Calu3 (cell line): ENCODE measurements around the gene SLC2A5. TPM values are rescaled to one million over a fixed set of nuclear protein-coding genes. Genes with fewer than 3 reads are reported as not detected.

Source experiments
- BruUV-seq: library from RNA; stranded (reverse); fragments of 400-500 nt; replicated peaks from 2 replicates; lab custom pipeline; 2021; lab: Mats Ljungman, UMichigan
- CTCF ChIA-PET: fragments of 300-600 bp; sonication (Branson Sonifier 250); formaldehyde crosslinking; loops from one replicate; lab custom pipeline; 2022; ENCODE audit warnings: antibody characterized with exemption; lab: Charles Lee
- DNase-seq: peaks from one replicate; pipeline ENCODE4 v3.0.0; 2022
- H3K27ac Mint-ChIP-seq: one replicate; pipeline ENCODE4 v1.8.0; 2022; ENCODE audit warnings: mixed read lengths; ENCODE audit not compliant: unreplicated experiment
- H3K27me3 Mint-ChIP-seq: one replicate; pipeline ENCODE4 v1.8.0; 2022; ENCODE audit warnings: mixed read lengths; ENCODE audit not compliant: unreplicated experiment
- H3K36me3 Mint-ChIP-seq: one replicate; pipeline ENCODE4 v1.8.0; 2022; ENCODE audit warnings: mild to moderate bottlenecking, moderate library complexity, mixed read lengths; ENCODE audit not compliant: insufficient read depth, unreplicated experiment
- H3K4me1 Mint-ChIP-seq: one replicate; pipeline ENCODE4 v1.8.0; 2022; ENCODE audit warnings: mild to moderate bottlenecking, low read depth, mixed read lengths; ENCODE audit not compliant: unreplicated experiment
- H3K4me3 Mint-ChIP-seq: one replicate; pipeline ENCODE4 v1.8.0; 2022; ENCODE audit warnings: mild to moderate bottlenecking, low read depth, moderate library complexity, mixed read lengths; ENCODE audit not compliant: unreplicated experiment
- H3K9me3 Mint-ChIP-seq: one replicate; pipeline ENCODE4 v1.8.0; 2022; ENCODE audit warnings: low read depth, mixed read lengths; ENCODE audit not compliant: unreplicated experiment
- CTCF ChIP-seq: fragments of 200-600 bp; IDR thresholded peaks from one replicate; pipeline ENCODE4 v1.8.0; 2022; ENCODE audit warnings: antibody characterized with exemption; ENCODE audit not compliant: unreplicated experiment
- intact Hi-C: fragments of 100-400 bp; cut with micrococcal nuclease; formaldehyde crosslinking; loops from one replicate; pipeline ENCODE4 v1.10.0; 2022; ENCODE audit not compliant: unreplicated experiment
- total RNA-seq: library from RNA; stranded (reverse); gene quantifications from 2 replicates; pipeline ENCODE4 v1.2.3, GENCODE V29; 2022

SLC2A5 gene
- total RNA-seq, 1 experiment from 2014 or later: 0.33 TPM

GRCh38 chr1:8992936-8993687 lies 76.3 kb downstream of the SLC2A5 start:
- BruUV-seq: no TSS peak
- H3K4me3 Mint-ChIP-seq: no peak overlapping the region
- CTCF ChIA-PET: no interaction called here
- H3K4me1 Mint-ChIP-seq: no peaks in the 10 kb centered on the region
- H3K36me3 Mint-ChIP-seq: peaks cover 3% of the 10 kb centered on the region
- no peaks in the 10 kb centered on the region for H3K27me3 Mint-ChIP-seq
- intact Hi-C loops: no loop called here
- DNase-seq: no peak
- TF ChIP-seq CTCF: no peak
- H3K9me3 Mint-ChIP-seq: no peaks in the 10 kb centered on the region
- H3K27ac Mint-ChIP-seq: no peak overlapping the region

- DNase-seq: no peak
- no peak overlapping the region for H3K27ac Mint-ChIP-seq
- peaks cover 3% of the 10 kb centered on the region for H3K36me3 Mint-ChIP-seq
- CTCF ChIA-PET: interaction anchor here (1.2 to 1.4 kb wide), 3 partner anchors 15 to 72 kb away, joined by 3 to 4 read pairs (median 4); no protein-coding TSS in a partner anchor
- H3K27me3 Mint-ChIP-seq: no peaks in the 10 kb centered on the region
- H3K9me3 Mint-ChIP-seq: no peaks in the 10 kb centered on the region
- no peaks in the 10 kb centered on the region for H3K4me1 Mint-ChIP-seq
- BruUV-seq: no TSS peak
- H3K4me3 Mint-ChIP-seq: no peak overlapping the region
- TF ChIP-seq CTCF: no peak
- intact Hi-C loops: no loop called here
Measured at GRCh38 chr1:8989821-8990220, 79.6 kb downstream of the SLC2A5 start.

GRCh38 chr1:8989061-8989460 lies 80.4 kb downstream of the SLC2A5 start:
- DNase-seq: no peak
- BruUV-seq: no TSS peak
- Mint-ChIP-seq H3K36me3 (peaks cover 3% of the 10 kb centered on the region), H3K27ac (no peak overlapping the region), H3K27me3 (no peaks in the 10 kb centered on the region), H3K9me3 (no peaks in the 10 kb centered on the region), H3K4me1 (no peaks in the 10 kb centered on the region), H3K4me3 (no peak overlapping the region)
- intact Hi-C loops: no loop called here
- CTCF ChIA-PET: interaction anchor here (0.6 to 1.4 kb wide), 4 partner anchors 16 to 469 kb away, joined by 3 to 4 read pairs (median 4); no protein-coding TSS in a partner anchor
- no peak for TF ChIP-seq CTCF

- no peak overlapping the region for H3K4me3 Mint-ChIP-seq
- no peak overlapping the region for H3K27ac Mint-ChIP-seq
- H3K27me3 Mint-ChIP-seq: no peaks in the 10 kb centered on the region
- TF ChIP-seq CTCF: no peak
- H3K4me1 Mint-ChIP-seq: no peaks in the 10 kb centered on the region
- H3K36me3 Mint-ChIP-seq: peaks cover 3% of the 10 kb centered on the region
- BruUV-seq: no TSS peak
- H3K9me3 Mint-ChIP-seq: no peaks in the 10 kb centered on the region
- intact Hi-C loops: loop anchor here (1.0 kb wide), 1 partner anchor 70 kb away; no protein-coding TSS in a partner anchor
- CTCF ChIA-PET: interaction anchor here (0.6 to 1.4 kb wide), 4 partner anchors 16 to 469 kb away, joined by 3 to 4 read pairs (median 4); no protein-coding TSS in a partner anchor
- DNase-seq: no peak
Measured at GRCh38 chr1:8988618-8988967, 80.8 kb downstream of the SLC2A5 start.
